Choroid plexus epithelial cell (primary cell): ENCODE measurements around the gene NFATC2.

Source experiments
- DNase-seq: peaks from one replicate; pipeline ENCODE4 v3.0.0-alpha.2; 2010; ENCODE audit warnings: low read depth
- H3K4me3 ChIP-seq: 2 replicates; pipeline ENCODE4 v1.5.1; 2011; ENCODE audit warnings: low read depth, mild to moderate bottlenecking, control low read depth, low read length, moderate library complexity
- CTCF ChIP-seq: conservative IDR thresholded peaks from 2 replicates; pipeline ENCODE4 v1.5.1; 2011; ENCODE audit warnings: low read depth, mild to moderate bottlenecking, control low read depth, inconsistent platforms, low read length, moderate library complexity

Gene NFATC2

GRCh38 chr20:51562027-51562331 is 19.5 kb upstream of the NFATC2 start:
- no peak for TF ChIP-seq CTCF
- peak overlapping the region; percentile 65 for H3K4me3 ChIP-seq
- DNase-seq: peak; percentile 39

- H3K4me3 ChIP-seq: peak overlapping the region; percentile 32
- no peak for DNase-seq
- TF ChIP-seq CTCF: no peak
Observed at GRCh38 chr20:51560550-51561307, 18.2 kb upstream of the NFATC2 start.

- DNase-seq: no peak
- no peak for TF ChIP-seq CTCF
- H3K4me3 ChIP-seq: no peak overlapping the region
Observed at GRCh38 chr20:51560042-51560441, 17.5 kb upstream of the NFATC2 start.

GRCh38 chr20:51554538-51555165 is 12.1 kb upstream of the NFATC2 start:
- H3K4me3 ChIP-seq: no peak overlapping the region
- DNase-seq: no peak
- no peak for TF ChIP-seq CTCF

- no peak for TF ChIP-seq CTCF
- DNase-seq: peak; percentile 66
- no peak overlapping the region for H3K4me3 ChIP-seq
Observed at GRCh38 chr20:51553897-51554486, 11.5 kb upstream of the NFATC2 start.

GRCh38 chr20:51551186-51551585 is 8.7 kb upstream of the NFATC2 start:
- no peak for TF ChIP-seq CTCF
- no peak overlapping the region for H3K4me3 ChIP-seq
- no peak for DNase-seq
